ENCODE data around the gene GSE1. TPM values are rescaled to one million over a fixed set of nuclear protein-coding genes. Genes with fewer than 3 reads are reported as not detected.

Gene GSE1
- total and polyA plus RNA-seq, 9 of the 15 experiments (the other 6 are each of a cell fraction or from before 2014, with no cell fraction given): 12.2 to 244 (median 57.9) TPM

DNA sequence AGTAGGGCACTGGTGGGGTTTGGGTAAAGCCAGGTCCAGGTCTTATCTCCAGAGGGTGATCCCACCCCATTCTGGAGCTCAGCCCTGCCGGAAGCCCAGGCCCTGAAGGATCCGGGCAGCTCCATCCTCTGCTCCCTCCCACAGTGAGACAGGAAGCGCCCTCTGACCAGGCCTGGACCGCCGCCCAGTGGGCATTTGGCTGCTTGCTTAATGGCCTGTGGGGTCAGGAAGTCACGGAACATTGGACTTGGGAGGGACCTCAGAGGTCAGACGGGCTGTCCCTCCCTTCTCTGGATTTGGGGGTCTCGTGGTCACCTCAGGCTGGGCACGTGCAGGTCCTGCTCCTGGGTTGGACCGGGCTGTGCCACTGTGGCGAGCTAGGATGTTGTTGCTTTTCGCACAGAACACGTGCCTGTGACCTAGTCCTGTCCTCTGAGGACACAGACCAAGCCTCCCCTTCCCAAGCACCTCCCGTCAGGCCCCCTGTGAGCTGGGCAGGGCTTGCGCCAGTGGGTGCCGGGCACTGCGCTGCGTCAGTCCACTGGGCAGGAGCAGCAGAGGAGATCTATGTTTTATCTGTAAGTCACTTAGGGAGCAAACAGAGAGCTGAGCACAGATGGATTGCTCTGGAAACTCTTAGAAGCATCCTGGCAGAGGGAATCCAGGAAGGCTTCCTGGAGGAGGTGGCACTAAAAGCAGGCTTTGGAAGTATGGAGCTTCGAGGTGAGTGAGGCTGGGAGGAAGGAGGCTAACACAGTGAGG is 49.4 kb upstream of the GSE1 start (continued):
- no peak for TF ChIP-seq SREBF1 (IDR thresholded peaks at IDR 0.05; ENCODE audit: borderline replicate concordance, low read depth, low read length)
- TF ChIP-seq HMG20A (CRISPR knock-in tag; conservative IDR thresholded peaks at IDR 0.05): no peak
- TF ChIP-seq ZNF316 (IDR thresholded peaks at IDR 0.05): no peak
- TF ChIP-seq, protein P1, sequence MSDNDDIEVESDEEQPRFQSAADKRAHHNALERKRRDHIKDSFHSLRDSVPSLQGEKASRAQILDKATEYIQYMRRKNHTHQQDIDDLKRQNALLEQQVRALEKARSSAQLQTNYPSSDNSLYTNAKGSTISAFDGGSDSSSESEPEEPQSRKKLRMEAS (CRISPR knock-in tag; IDR thresholded peaks at IDR 0.05): peak; percentile 77
- TF ChIP-seq, protein P2, sequence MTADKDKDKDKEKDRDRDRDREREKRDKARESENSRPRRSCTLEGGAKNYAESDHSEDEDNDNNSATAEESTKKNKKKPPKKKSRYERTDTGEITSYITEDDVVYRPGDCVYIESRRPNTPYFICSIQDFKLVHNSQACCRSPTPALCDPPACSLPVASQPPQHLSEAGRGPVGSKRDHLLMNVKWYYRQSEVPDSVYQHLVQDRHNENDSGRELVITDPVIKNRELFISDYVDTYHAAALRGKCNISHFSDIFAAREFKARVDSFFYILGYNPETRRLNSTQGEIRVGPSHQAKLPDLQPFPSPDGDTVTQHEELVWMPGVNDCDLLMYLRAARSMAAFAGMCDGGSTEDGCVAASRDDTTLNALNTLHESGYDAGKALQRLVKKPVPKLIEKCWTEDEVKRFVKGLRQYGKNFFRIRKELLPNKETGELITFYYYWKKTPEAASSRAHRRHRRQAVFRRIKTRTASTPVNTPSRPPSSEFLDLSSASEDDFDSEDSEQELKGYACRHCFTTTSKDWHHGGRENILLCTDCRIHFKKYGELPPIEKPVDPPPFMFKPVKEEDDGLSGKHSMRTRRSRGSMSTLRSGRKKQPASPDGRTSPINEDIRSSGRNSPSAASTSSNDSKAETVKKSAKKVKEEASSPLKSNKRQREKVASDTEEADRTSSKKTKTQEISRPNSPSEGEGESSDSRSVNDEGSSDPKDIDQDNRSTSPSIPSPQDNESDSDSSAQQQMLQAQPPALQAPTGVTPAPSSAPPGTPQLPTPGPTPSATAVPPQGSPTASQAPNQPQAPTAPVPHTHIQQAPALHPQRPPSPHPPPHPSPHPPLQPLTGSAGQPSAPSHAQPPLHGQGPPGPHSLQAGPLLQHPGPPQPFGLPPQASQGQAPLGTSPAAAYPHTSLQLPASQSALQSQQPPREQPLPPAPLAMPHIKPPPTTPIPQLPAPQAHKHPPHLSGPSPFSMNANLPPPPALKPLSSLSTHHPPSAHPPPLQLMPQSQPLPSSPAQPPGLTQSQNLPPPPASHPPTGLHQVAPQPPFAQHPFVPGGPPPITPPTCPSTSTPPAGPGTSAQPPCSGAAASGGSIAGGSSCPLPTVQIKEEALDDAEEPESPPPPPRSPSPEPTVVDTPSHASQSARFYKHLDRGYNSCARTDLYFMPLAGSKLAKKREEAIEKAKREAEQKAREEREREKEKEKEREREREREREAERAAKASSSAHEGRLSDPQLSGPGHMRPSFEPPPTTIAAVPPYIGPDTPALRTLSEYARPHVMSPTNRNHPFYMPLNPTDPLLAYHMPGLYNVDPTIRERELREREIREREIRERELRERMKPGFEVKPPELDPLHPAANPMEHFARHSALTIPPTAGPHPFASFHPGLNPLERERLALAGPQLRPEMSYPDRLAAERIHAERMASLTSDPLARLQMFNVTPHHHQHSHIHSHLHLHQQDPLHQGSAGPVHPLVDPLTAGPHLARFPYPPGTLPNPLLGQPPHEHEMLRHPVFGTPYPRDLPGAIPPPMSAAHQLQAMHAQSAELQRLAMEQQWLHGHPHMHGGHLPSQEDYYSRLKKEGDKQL (CRISPR knock-in tag; IDR thresholded peaks at IDR 0.05; ENCODE audit: borderline replicate concordance): no peak
- no peak for TF ChIP-seq C11orf30 (IDR thresholded peaks at IDR 0.05; ENCODE audit: low read depth)
- TF ChIP-seq SIN3B (IDR thresholded peaks at IDR 0.05; ENCODE audit: low read depth): no peak
- no peak for TF ChIP-seq PML (IDR thresholded peaks at IDR 0.05; ENCODE audit: low read length)
- no peak for TF ChIP-seq THRAP3 (IDR thresholded peaks at IDR 0.05; ENCODE audit: borderline replicate concordance)
- TF ChIP-seq LARP7 (IDR thresholded peaks at IDR 0.05): no peak
- TF ChIP-seq, protein P3, sequence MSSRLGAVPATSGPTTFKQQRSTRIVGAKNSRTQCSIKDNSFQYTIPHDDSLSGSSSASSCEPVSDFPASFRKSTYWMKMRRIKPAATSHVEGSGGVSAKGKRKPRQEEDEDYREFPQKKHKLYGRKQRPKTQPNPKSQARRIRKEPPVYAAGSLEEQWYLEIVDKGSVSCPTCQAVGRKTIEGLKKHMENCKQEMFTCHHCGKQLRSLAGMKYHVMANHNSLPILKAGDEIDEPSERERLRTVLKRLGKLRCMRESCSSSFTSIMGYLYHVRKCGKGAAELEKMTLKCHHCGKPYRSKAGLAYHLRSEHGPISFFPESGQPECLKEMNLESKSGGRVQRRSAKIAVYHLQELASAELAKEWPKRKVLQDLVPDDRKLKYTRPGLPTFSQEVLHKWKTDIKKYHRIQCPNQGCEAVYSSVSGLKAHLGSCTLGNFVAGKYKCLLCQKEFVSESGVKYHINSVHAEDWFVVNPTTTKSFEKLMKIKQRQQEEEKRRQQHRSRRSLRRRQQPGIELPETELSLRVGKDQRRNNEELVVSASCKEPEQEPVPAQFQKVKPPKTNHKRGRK (tag; IDR thresholded peaks at IDR 0.05): no peak
- no peak for TF ChIP-seq NUFIP1 (IDR thresholded peaks at IDR 0.05; ENCODE audit: partially characterized antibody)
- TF ChIP-seq TEAD1 (CRISPR knock-in tag; IDR thresholded peaks at IDR 0.05): 0 out of 4 replicates have a peak, but pooled peaks of 1 of the 2 experiments have one; percentile 20
- TF ChIP-seq KAT2B (IDR thresholded peaks at IDR 0.05; ENCODE audit: low read depth, low read length): no peak
- TF ChIP-seq E2F3 (CRISPR knock-in tag; IDR thresholded peaks at IDR 0.05): no peak
- TF ChIP-seq, protein P4, sequence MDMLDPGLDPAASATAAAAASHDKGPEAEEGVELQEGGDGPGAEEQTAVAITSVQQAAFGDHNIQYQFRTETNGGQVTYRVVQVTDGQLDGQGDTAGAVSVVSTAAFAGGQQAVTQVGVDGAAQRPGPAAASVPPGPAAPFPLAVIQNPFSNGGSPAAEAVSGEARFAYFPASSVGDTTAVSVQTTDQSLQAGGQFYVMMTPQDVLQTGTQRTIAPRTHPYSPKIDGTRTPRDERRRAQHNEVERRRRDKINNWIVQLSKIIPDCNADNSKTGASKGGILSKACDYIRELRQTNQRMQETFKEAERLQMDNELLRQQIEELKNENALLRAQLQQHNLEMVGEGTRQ (CRISPR knock-in tag; IDR thresholded peaks at IDR 0.05): no peak
- TF ChIP-seq, protein P5, sequence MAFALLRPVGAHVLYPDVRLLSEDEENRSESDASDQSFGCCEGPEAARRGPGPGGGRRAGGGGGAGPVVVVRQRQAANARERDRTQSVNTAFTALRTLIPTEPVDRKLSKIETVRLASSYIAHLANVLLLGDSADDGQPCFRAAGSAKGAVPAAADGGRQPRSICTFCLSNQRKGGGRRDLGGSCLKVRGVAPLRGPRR (CRISPR knock-in tag; IDR thresholded peaks at IDR 0.05): 0 out of 2 replicates have a peak, but pooled peaks have one; percentile 35
- no peak for TF ChIP-seq KDM1A (IDR thresholded peaks at IDR 0.05)
- no peak for TF ChIP-seq FOXJ3 (CRISPR knock-in tag; IDR thresholded peaks at IDR 0.05)
- no peak for TF ChIP-seq MTF1 (CRISPR knock-in tag; IDR thresholded peaks at IDR 0.05; ENCODE audit: borderline replicate concordance)
